Fibroblast of skin of left quadriceps (primary cell): ENCODE measurements around the gene RBM24.

ENCODE experiments used
- DNase-seq, 2 experiments: peaks; one replicate each; pipeline ENCODE4 v3.0.0-alpha.2; 2013; ENCODE audit warnings: low read depth in 2 of 2

RBM24 gene

GRCh38 chr6:17341891-17342290 is 60.7 kb downstream of the RBM24 start:
- DNase-seq = no peak

DNA sequence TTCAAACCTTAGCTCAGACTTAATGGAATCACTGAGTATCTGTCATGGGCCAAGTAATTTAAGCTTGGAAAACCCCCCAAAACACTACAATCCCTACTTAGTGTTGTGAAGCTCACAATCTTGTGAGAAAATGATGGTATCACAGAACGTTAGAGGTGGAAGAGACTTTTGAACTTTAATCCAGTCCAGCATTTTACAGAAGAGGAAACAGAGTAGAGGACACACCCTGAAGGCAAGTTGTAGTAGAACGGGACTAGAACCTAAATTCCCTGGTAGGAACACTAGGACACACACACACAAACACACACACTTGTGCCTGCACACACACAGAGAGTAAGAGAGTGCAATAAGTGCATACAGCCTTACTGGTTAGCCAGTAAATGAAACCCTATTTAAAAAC is 62.1 kb downstream of the RBM24 start:
- DNase-seq = no peak
